ENCODE data around the gene ZNF839.

The ZNF839 gene

DNA sequence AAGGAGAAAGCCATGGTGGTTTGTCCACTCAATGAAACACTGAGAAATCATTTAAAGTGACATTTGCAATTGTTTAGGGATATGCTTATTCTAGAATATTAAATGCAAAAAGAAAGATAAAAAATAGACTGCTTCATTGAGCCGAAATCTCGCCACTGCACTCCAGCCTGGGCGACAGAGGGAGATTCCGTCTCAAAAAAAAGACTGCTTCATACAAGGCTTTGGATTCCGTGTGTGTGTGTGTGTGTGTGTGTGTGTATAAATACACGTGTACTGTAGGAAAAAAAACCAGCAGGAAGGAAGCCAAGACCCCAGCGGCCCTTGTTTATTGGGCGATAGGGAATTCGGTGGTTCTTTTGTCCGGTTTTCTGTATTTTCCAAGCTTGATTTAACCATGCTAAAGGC is 3.2 kb upstream of the ZNF839 start:
- FAIRE-seq (no peak), DNase-seq (ENCODE audit: insufficient read length) (no peak)
- TF ChIP-seq TAF1 (IDR thresholded peaks at IDR 0.05; ENCODE audit: borderline replicate concordance, low read depth, low read length), result no peak
- TF ChIP-seq POLR2AphosphoS5 (IDR thresholded peaks at IDR 0.05; ENCODE audit: low read depth, low read length), result no peak
- TF ChIP-seq POLR2A (IDR thresholded peaks at IDR 0.05; ENCODE audit: low read depth, low read length), result no peak

DNA sequence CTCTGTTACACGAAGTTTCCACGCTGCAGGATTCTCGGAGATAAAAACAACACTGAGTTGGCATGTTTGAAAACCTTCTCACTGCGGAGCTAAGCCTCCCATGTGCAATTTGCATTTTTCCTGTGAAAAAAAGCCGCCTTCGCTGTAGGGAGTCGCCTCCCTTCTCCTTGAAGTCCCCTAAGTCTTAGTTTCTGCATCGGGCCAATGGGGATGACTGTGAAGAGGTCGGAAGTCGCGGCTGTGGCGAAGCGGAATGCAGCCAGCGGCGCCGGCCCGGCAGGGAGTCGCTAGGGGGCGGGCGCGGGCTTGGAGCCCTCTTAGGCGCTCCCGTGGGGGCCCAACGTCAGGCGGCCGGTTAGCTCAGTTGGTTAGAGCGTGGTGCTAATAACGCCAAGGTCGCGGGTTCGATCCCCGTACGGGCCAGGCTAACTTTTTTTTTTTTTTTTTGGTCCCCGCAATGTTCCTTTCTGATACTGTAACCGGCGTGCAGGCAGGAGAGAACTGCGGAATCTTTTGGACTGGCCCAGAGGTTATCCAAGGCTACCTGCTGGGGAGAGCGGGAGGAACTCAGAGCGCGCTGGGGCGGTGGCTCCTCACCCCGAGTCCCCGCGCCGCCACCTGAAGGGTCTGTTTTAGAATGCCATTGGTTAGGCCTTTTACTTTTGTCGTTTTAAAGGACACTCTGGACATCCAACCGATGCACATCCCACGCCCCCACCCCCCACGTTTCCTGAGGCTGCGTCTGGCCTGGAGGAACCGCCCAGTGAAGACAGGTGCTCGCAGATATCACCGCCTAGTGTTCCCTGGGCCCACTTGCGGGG is 2.6 kb upstream of the ZNF839 start:
- FAIRE-seq, result peak; percentile 85
- DNase-seq (ENCODE audit: insufficient read length), result peak; percentile 84
- TF ChIP-seq TAF1 (IDR thresholded peaks at IDR 0.05; ENCODE audit: borderline replicate concordance, low read depth, low read length) (no peak), POLR2AphosphoS5 (IDR thresholded peaks at IDR 0.05; ENCODE audit: low read depth, low read length) (no peak), POLR2A (IDR thresholded peaks at IDR 0.05; ENCODE audit: low read depth, low read length) (no peak)

DNA sequence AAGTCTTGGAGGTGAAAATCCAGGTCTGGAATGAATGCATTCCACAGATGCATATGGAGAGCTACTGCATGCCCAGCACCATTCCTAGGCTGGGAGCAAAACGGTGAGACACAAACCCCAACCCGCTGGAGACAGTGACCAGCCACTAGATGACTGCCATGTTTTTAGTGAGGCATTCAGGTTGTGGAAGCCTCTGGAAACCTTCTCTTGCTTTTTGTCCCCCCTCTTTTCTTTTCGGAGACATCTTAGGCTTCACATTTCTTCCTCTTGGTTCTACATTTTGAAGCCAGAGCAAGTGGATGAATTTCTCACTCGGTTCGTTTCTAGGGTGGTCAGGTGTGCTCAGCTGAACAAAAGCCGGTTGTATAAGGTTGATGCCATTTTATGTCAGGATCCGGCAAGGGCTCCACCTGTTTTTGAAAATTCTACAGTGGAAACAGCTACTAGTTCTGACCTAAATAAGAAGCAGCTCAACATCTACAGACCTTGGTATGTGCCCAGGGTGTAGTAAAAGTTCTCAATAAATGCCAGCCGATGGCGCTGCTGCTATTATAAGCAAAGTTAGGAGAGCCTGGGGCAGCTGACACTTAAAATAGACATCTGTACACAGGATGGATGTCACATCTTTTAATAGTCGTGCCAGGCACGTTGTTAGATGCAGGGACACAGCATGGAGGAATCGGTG is 1.8 kb upstream of the ZNF839 start:
- no peak for DNase-seq (ENCODE audit: insufficient read length)
- TF ChIP-seq POLR2A (IDR thresholded peaks at IDR 0.05; ENCODE audit: low read depth, low read length), result no peak
- TF ChIP-seq TAF1 (IDR thresholded peaks at IDR 0.05; ENCODE audit: borderline replicate concordance, low read depth, low read length), result no peak
- no peak for TF ChIP-seq POLR2AphosphoS5 (IDR thresholded peaks at IDR 0.05; ENCODE audit: low read depth, low read length)
- FAIRE-seq, result no peak

DNA sequence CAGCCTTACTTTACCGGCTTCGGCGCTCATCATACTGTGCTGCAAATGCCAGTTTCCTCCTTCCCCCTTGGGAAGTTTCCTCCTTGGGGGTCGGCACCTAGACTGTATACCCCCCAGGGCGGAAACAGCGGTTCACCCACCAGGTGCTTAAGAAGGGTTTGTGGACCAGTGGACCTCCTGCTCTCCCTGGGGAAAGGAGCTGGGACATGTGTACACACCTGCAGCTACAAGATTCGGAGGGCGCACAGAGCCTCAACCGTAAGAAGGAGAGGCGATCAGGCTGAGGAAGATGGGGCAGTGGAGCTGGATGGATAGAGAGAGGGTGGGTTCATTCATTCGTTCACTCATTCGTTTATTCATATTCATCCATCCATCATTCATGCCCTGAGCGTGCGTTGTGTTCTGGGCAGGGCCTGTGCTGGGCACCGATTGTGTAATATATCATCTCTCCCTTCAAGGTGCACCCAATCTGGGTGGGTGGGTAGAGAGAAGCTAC is 717 bp upstream of the ZNF839 start:
- peak; percentile 17 for FAIRE-seq

DNA sequence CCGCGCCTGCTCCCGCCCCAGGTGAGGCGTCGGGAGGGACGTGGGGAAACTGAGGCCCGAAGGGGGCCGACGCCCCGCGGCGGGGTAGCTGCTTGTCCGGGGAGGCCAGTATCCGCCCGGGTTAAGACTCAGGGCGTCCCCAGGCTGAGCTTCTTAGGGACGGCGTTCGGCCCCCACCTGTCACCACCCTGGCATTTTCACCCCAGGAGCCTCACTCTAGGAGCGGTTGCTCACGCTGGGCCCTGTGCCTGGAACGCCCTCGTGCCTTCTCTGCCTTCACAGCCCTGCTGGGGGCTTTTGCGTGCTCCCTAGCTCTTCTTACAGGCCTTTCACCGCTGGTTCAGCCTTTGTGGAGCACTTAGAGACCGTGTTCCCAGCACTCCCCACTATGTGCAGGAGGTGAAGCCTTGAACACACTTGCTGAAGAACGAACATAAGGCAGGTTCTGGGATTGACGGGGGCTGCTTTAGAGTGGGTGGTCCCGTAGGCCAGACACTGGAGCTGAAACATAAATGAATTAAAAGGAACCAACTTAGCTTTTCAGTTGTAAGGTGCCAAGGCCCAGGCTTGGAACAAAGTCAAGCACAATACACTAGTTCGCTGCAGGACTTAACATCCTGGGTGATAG is 601 bp downstream of the ZNF839 start:
- TF ChIP-seq TAF1 (IDR thresholded peaks at IDR 0.05; ENCODE audit: borderline replicate concordance, low read depth, low read length), result 0 out of 2 replicates have a peak, but pooled peaks have one; percentile 37
- TF ChIP-seq POLR2AphosphoS5 (IDR thresholded peaks at IDR 0.05; ENCODE audit: low read depth, low read length), result no peak
- no peak for TF ChIP-seq POLR2A (IDR thresholded peaks at IDR 0.05; ENCODE audit: low read depth, low read length)
- peak; percentile 48 for DNase-seq (ENCODE audit: insufficient read length)
- peak; percentile 70 for FAIRE-seq

More for the DNA sequence above, 717 bp upstream of the ZNF839 start:
- TF ChIP-seq POLR2AphosphoS5 (IDR thresholded peaks at IDR 0.05; ENCODE audit: low read depth, low read length) (no peak), TAF1 (IDR thresholded peaks at IDR 0.05; ENCODE audit: borderline replicate concordance, low read depth, low read length) (no peak), POLR2A (IDR thresholded peaks at IDR 0.05; ENCODE audit: low read depth, low read length) (no peak)
- DNase-seq (ENCODE audit: insufficient read length), result no peak

DNA sequence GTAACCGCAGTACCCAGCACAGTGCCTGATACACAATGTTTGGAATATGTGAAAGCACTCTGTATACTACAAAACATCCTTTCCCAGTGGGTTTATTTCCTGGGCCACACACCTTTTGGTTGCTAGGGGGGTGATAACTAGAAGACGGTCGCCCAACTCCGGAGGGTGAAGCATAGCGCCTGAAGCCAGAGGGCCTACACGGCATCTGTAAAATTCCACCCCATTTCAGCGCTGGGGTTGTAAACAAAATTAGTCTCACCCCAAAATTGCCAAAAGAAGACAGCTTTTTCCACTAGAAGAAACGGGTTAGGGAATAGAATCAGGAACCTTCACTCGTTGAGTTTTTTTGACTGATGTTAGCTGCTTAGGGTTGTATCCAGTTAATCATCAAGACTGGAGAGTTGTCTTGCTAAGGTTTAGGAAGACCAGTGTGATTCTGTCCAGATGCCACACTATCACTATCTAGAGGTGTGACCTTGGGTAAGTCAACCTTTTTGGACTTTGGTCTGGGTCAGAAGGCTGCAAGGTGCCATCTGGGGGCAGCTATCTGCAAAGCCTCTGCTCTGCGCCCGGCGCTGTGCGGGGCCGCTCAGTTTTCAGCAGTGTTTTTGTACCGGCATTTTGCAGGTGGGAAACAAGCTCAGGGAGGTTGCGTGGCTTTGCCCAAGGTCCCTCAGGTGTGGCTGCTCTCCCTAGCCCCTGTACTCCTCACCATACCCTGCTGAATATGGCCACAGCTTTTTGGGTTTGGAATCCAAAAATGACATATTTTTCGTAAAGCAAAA is 1.3 kb downstream of the ZNF839 start:
- TF ChIP-seq TAF1 (IDR thresholded peaks at IDR 0.05; ENCODE audit: borderline replicate concordance, low read depth, low read length) (no peak), POLR2AphosphoS5 (IDR thresholded peaks at IDR 0.05; ENCODE audit: low read depth, low read length) (no peak), POLR2A (IDR thresholded peaks at IDR 0.05; ENCODE audit: low read depth, low read length) (no peak)
- FAIRE-seq (no peak), DNase-seq (ENCODE audit: insufficient read length) (no peak)

DNA sequence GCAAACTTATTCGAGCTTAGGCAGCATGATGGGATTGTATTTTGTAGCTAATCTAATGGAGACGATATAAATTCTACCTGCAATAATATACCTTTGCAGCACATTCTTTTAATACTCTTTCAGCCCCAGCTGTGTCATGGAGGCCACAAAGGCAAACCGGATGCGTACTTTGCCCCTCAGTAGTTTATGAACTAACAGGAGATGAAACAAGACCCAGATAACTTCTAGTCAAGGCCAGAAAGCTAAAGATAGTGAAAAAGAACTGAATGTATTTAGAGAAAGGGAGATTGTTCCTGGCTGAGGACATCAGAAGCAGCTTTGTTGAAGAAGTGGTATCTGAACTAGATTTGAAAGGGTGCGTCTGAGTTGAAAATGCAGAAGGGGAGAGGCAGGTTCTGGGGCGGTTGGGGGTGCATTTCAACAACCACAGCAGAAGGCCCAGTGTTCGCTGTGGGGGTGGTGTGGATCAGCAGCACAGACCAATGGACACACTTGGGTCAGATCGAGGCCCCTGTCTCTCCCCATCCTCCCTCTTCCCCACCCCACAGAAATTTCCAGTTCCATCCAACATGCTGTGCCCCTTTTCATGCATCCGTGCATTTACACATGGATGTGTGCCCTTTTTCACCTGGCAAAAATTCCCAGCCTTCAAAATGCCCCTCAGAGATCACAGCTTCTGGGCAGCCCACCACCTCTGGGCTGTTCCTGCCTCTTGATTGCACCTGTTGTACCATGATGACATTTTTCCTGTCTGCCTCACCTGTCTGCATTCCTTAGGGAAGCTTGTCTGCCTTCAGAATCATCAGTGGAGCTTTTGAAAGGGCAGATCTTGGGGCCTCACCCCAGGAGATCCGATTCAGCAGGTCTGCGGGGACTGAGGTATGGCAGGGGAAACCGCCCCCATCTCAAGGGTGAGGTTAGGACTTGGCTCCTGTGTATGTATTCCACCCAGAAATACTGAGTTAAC is 2.2 kb downstream of the ZNF839 start:
- DNase-seq (ENCODE audit: insufficient read length), result no peak
- FAIRE-seq, result no peak
- TF ChIP-seq POLR2A (IDR thresholded peaks at IDR 0.05; ENCODE audit: low read depth, low read length) (no peak), POLR2AphosphoS5 (IDR thresholded peaks at IDR 0.05; ENCODE audit: low read depth, low read length) (no peak), TAF1 (IDR thresholded peaks at IDR 0.05; ENCODE audit: borderline replicate concordance, low read depth, low read length) (no peak)

DNA sequence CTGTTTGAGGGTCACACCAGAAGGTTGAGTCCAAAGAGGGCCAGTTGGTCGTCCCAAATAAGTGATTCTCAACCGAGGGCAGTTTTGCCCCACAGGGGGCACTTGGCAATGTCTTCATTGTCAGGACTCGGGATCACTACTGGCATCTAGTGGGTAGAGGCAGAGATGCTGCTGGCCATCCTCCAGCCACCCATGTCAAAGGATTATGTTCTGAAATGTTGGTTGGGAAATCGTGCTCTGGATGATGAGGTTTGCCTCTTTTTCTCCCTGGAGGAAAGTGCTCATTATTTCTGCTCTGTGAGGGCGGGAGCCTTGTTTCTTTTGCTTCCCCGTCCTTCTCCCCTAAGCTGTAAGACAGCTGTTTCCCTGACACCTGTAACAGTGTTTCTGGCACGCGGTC is 3.6 kb downstream of the ZNF839 start:
- DNase-seq (ENCODE audit: insufficient read length) (no peak), FAIRE-seq (peak; percentile 70)
- TF ChIP-seq TAF1 (IDR thresholded peaks at IDR 0.05; ENCODE audit: borderline replicate concordance, low read depth, low read length), result no peak
- TF ChIP-seq POLR2A (IDR thresholded peaks at IDR 0.05; ENCODE audit: low read depth, low read length), result no peak
- TF ChIP-seq POLR2AphosphoS5 (IDR thresholded peaks at IDR 0.05; ENCODE audit: low read depth, low read length), result no peak

DNA sequence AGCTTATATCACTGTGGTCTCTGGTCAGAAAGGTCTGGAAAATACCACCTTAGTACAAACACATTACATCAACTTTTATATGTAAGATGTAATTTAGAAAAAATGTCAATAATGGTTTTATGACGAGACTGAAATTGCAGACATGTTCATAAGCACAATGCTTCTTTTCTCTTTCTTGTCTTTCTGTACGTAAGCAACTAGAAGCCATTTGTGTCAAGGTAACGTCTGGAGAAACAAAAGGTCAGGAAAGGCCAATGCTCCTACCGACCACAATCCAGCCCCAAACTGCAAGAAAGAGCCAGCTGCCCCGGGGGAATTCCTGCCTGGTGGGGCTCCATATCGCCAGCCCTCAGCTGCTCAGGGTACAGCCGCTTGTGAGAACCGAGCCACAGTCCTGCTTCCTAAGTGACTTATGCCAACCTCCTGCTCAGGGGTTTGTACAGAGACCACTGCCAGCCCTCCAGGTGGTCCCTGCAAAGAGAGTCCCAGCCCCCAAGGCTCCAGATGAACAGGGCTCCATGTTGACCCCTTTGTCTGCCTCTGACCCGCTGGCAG is 6.3 kb downstream of the ZNF839 start:
- TF ChIP-seq TAF1 (IDR thresholded peaks at IDR 0.05; ENCODE audit: borderline replicate concordance, low read depth, low read length) (no peak), POLR2AphosphoS5 (IDR thresholded peaks at IDR 0.05; ENCODE audit: low read depth, low read length) (no peak), POLR2A (IDR thresholded peaks at IDR 0.05; ENCODE audit: low read depth, low read length) (no peak)
- FAIRE-seq (no peak), DNase-seq (ENCODE audit: insufficient read length) (no peak)
